Endothelial cell (in vitro differentiated cells): ENCODE data around the gene NADSYN1. TPM values are rescaled to one million over a fixed set of nuclear protein-coding genes. Genes with fewer than 3 reads are reported as not detected.

Experiments
- DNase-seq: peaks from one replicate; pipeline ENCODE4 v3.0.0; 2021; ENCODE audit warnings: low spot score
- H3K27ac Mint-ChIP-seq: one replicate; pipeline ENCODE4 v1.8.0; 2021; ENCODE audit warnings: mixed read lengths, inconsistent platforms; ENCODE audit not compliant: unreplicated experiment
- H3K27me3 Mint-ChIP-seq: one replicate; pipeline ENCODE4 v1.8.0; 2021; ENCODE audit warnings: mild to moderate bottlenecking, moderate library complexity, mixed read lengths, inconsistent platforms; ENCODE audit not compliant: unreplicated experiment
- H3K36me3 Mint-ChIP-seq: one replicate; pipeline ENCODE4 v1.8.0; 2021; ENCODE audit warnings: mild to moderate bottlenecking, low read depth, mixed read lengths, inconsistent platforms; ENCODE audit not compliant: unreplicated experiment
- H3K4me1 Mint-ChIP-seq: one replicate; pipeline ENCODE4 v1.8.0; 2021; ENCODE audit warnings: mild to moderate bottlenecking, mixed read lengths, inconsistent platforms; ENCODE audit not compliant: unreplicated experiment
- H3K4me3 Mint-ChIP-seq: one replicate; pipeline ENCODE4 v1.8.0; 2021; ENCODE audit warnings: mild to moderate bottlenecking, mixed read lengths, inconsistent platforms; ENCODE audit not compliant: unreplicated experiment
- H3K9me3 Mint-ChIP-seq: one replicate; pipeline ENCODE4 v1.8.0; 2021; ENCODE audit warnings: mixed read lengths, inconsistent platforms; ENCODE audit not compliant: unreplicated experiment
- CTCF ChIP-seq: fragments of 200-600 bp; sonication (generic); IDR thresholded peaks from one replicate; pipeline ENCODE4 v1.5.0; 2021; ENCODE audit warnings: antibody characterized with exemption; ENCODE audit not compliant: unreplicated experiment
- total RNA-seq: library from RNA; stranded (reverse); fragmentation: NEBNext Ultra II Directional; extraction: Animal tissue kit (Norgen Biotek cat#: 25700); gene quantifications from one replicate; pipeline ENCODE4 v1.2.1, GENCODE V29; 2021; ENCODE audit not compliant: unreplicated experiment

The NADSYN1 gene
- total RNA-seq, 1 donor from 2014 or later = 69.0 TPM

GRCh38 chr11:71489311-71490043 is 36.5 kb downstream of the NADSYN1 start:
- no peak overlapping the region for H3K27ac Mint-ChIP-seq

GRCh38 chr11:71490044-71490730 is 37.2 kb downstream of the NADSYN1 start:
- no peaks in the 10 kb centered on the region for H3K9me3 Mint-ChIP-seq
- TF ChIP-seq CTCF = no peak
- no peak overlapping the region for H3K27ac Mint-ChIP-seq

More at GRCh38 chr11:71489311-71490043, 36.5 kb downstream of the NADSYN1 start:
- Mint-ChIP-seq H3K36me3 (peaks cover 58% of the 10 kb centered on the region), H3K9me3 (no peaks in the 10 kb centered on the region), H3K4me1 (peaks cover 20% of the 10 kb centered on the region), H3K27me3 (peaks cover 5% of the 10 kb centered on the region), H3K4me3 (peak overlapping the region; percentile 40)
- DNase-seq = no peak
- TF ChIP-seq CTCF = no peak

GRCh38 chr11:71490731-71491390 is 37.9 kb downstream of the NADSYN1 start:
- Mint-ChIP-seq H3K4me3 (peak overlapping the region; percentile 35), H3K36me3 (peaks cover 54% of the 10 kb centered on the region), H3K4me1 (peaks cover 20% of the 10 kb centered on the region), H3K27me3 (peaks cover 3% of the 10 kb centered on the region), H3K27ac (no peak overlapping the region), H3K9me3 (no peaks in the 10 kb centered on the region)
- DNase-seq = no peak
- TF ChIP-seq CTCF = no peak

More at GRCh38 chr11:71490044-71490730, 37.2 kb downstream of the NADSYN1 start:
- Mint-ChIP-seq H3K4me3 (peak overlapping the region; percentile 9), H3K36me3 (peaks cover 57% of the 10 kb centered on the region), H3K4me1 (peaks cover 20% of the 10 kb centered on the region), H3K27me3 (peaks cover 5% of the 10 kb centered on the region)
- no peak for DNase-seq

- peaks cover 20% of the 10 kb centered on the region for H3K4me1 Mint-ChIP-seq
- peaks cover 3% of the 10 kb centered on the region for H3K27me3 Mint-ChIP-seq
- H3K27ac Mint-ChIP-seq = peak overlapping the region; percentile 28
- H3K4me3 Mint-ChIP-seq = no peak overlapping the region
- DNase-seq = no peak
- no peak for TF ChIP-seq CTCF
- H3K36me3 Mint-ChIP-seq = peaks cover 49% of the 10 kb centered on the region
- no peaks in the 10 kb centered on the region for H3K9me3 Mint-ChIP-seq
Observed at GRCh38 chr11:71491531-71491930, 38.5 kb downstream of the NADSYN1 start.
